ENCODE data around the gene CDK9. TPM values are rescaled to one million over a fixed set of nuclear protein-coding genes. Genes with fewer than 3 reads are reported as not detected.

CDK9 gene
- total and polyA plus RNA-seq, 10 of the 15 experiments (the other 5 are each of a cell fraction or from before 2014, with no cell fraction given): 7.3 to 92.6 (median 51.6) TPM

DNA sequence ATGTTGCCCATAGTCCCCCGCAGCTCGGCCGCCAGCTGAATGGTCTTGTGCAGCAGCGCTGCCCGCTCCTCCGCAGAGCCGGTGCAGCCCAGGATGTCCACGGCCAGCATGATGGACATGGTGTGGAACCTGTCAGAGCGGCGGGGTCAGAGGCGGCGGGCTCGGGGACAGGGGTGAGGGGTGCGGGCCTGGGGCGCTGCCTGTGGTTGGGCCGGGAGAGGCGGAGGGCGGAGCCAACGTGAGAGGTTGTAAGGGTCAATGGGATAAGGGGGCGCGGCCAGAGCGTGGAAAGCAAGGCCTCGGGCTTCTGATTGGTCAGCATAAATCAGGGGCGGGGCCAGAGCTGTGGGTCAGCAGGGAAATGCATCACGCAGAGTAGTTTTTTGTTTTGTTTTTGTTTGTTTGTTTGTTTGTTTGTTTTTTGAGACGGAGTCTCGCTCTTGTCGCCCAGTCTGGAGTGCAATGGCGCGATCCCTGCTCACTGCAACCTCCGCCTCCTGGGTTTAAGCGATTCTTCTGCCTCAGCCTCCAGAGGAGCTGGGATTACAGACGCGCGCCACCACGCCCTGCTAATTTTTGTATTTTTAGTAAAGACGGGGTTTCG, 43.9 kb upstream of the CDK9 start:
- Histone ChIP-seq H3K36me3 (ENCODE audit: control insufficient read depth in 2 of 2, insufficient read depth in 2 of 2, low read length in 1 of 2) (peaks cover 11 to 19% of the 10 kb centered on the region in 2 experiments), H3K4me3 (no peak overlapping the region), H3K27me3 (replicated peaks in 1 of 2; ENCODE audit: control insufficient read depth in 2 of 2, insufficient read depth in 2 of 2, low read length in 1 of 2) (no peaks in the 10 kb centered on the region), H2AFZ (ENCODE audit: control insufficient read depth, low read depth, low read length) (no peak overlapping the region), H3K4me2 (ENCODE audit: control insufficient read depth, insufficient read depth) (no peak overlapping the region), H3K9ac (ENCODE audit: control insufficient read depth, insufficient read depth, low read length) (no peak overlapping the region), H3K27ac (ENCODE audit: control insufficient read depth, insufficient read depth) (no peak overlapping the region), H3K9me3 (replicated peaks; ENCODE audit: control insufficient read depth, insufficient read depth, low read length) (no peaks in the 10 kb centered on the region), H3K79me2 (ENCODE audit: control insufficient read depth, insufficient read depth, low read length) (no peaks in the 10 kb centered on the region), H3K4me1 (ENCODE audit: control insufficient read depth, insufficient read depth, low read length) (no peaks in the 10 kb centered on the region), H4K20me1 (ENCODE audit: control insufficient read depth, insufficient read depth) (no peaks in the 10 kb centered on the region)
- FAIRE-seq (no peak), DNase-seq (ENCODE audit: low read depth, low spot score) (no peak), ATAC-seq (no peak)
- intact Hi-C loops (cut with micrococcal nuclease; ENCODE audit: unreplicated experiment): no loop called here
- POLR2A ChIA-PET: no interaction called here
- BruUV-seq (replicated peaks): no TSS peak
- CTCF ChIA-PET: interaction anchor here (0.8 kb wide), 1 partner anchor 41 kb away, joined by 3 read pairs; no protein-coding TSS in a partner anchor
- RAD21 ChIA-PET (ENCODE audit: unreplicated experiment): no interaction called here
- 97% methylated on average over 36 of the region's 38 CpGs for WGBS (ENCODE audit: insufficient coverage, insufficient replicate concordance, low lambda C conversion rate, missing lambda C conversion rate)
- SMC1A ChIA-PET (ENCODE audit: uncharacterized antibody, unreplicated experiment): no interaction called here
- in situ Hi-C loops (cut with MboI): no loop called here
- TF ChIP-seq NFIC (IDR thresholded peaks at IDR 0.05; ENCODE audit: low read depth, low read length) (no peak), ZNF24 (IDR thresholded peaks at IDR 0.05) (no peak), POLR2A (IDR thresholded peaks at IDR 0.05; ENCODE audit: low read depth, low read length) (peak; percentile 37; the same call in 1 of the 2 replicates), NFYB (IDR thresholded peaks at IDR 0.05; ENCODE audit: insufficient read depth, low read depth, low read length) (peak; percentile 44; the same call in 1 of the 2 replicates)
- TF ChIP-seq, protein P1, sequence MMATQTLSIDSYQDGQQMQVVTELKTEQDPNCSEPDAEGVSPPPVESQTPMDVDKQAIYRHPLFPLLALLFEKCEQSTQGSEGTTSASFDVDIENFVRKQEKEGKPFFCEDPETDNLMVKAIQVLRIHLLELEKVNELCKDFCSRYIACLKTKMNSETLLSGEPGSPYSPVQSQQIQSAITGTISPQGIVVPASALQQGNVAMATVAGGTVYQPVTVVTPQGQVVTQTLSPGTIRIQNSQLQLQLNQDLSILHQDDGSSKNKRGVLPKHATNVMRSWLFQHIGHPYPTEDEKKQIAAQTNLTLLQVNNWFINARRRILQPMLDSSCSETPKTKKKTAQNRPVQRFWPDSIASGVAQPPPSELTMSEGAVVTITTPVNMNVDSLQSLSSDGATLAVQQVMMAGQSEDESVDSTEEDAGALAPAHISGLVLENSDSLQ (IDR thresholded peaks at IDR 0.05): no peak

DNA sequence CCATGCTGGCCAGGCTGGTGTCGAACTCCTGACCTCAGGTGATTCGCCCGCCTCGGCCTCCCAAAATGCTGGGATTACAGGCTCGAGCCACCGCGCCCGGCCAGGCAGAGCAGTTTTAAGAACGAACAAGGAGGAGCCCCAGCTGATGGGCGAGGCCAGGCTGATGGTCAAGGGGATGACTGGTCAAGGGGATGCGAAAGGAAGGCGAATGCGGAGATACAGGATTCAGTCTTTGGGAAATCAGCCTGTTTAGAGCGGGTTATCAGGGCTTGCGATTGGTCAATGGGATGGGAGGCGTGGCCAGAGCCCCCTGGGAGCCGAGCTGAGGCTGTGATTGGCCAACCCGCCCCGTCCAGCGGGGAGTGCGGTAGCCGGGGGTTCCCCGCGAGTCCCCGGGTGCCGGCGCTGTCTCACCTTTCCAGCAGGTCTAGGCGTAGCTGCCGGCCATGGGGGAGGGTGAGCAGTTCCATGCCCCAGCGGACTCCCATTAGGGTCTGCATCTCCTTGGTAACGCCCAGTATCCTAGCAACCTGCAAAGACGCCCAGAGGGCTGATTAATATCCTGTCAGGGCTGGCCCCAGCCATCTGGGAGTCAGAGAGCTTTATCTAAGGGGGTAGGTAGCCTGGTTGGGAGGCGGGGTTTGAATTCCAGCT, 43.3 kb upstream of the CDK9 start:
- Histone ChIP-seq H3K9ac (ENCODE audit: control insufficient read depth, insufficient read depth, low read length) (no peak overlapping the region), H3K4me2 (ENCODE audit: control insufficient read depth, insufficient read depth) (no peak overlapping the region), H3K79me2 (ENCODE audit: control insufficient read depth, insufficient read depth, low read length) (no peaks in the 10 kb centered on the region), H3K4me3 (no peak overlapping the region), H3K36me3 (ENCODE audit: control insufficient read depth in 2 of 2, insufficient read depth in 2 of 2, low read length in 1 of 2) (peaks cover 13 to 19% of the 10 kb centered on the region in 2 experiments), H3K9me3 (replicated peaks; ENCODE audit: control insufficient read depth, insufficient read depth, low read length) (no peaks in the 10 kb centered on the region), H3K27ac (ENCODE audit: control insufficient read depth, insufficient read depth) (no peak overlapping the region), H3K27me3 (replicated peaks in 1 of 2; ENCODE audit: control insufficient read depth in 2 of 2, insufficient read depth in 2 of 2, low read length in 1 of 2) (no peaks in the 10 kb centered on the region), H2AFZ (ENCODE audit: control insufficient read depth, low read depth, low read length) (no peak overlapping the region), H3K4me1 (ENCODE audit: control insufficient read depth, insufficient read depth, low read length) (no peaks in the 10 kb centered on the region), H4K20me1 (ENCODE audit: control insufficient read depth, insufficient read depth) (no peaks in the 10 kb centered on the region)
- BruUV-seq (replicated peaks): no TSS peak
- DNase-seq (ENCODE audit: low read depth, low spot score): no peak
- in situ Hi-C loops (cut with MboI) (no loop called here), intact Hi-C loops (cut with micrococcal nuclease; ENCODE audit: unreplicated experiment) (no loop called here)
- ATAC-seq: no peak
- whole genome bisulfite sequencing (ENCODE audit: insufficient coverage, insufficient replicate concordance, low lambda C conversion rate, missing lambda C conversion rate): 94% methylated on average over 33 of the region's 33 CpGs
- RAD21 ChIA-PET (ENCODE audit: unreplicated experiment): no interaction called here
- SMC1A ChIA-PET (ENCODE audit: uncharacterized antibody, unreplicated experiment): no interaction called here
- no peak for FAIRE-seq
- POLR2A ChIA-PET: interaction anchor here (0.7 kb wide), 1 partner anchor 9 kb away, joined by 3 read pairs; no protein-coding TSS in a partner anchor
- CTCF ChIA-PET: interaction anchor here (0.8 to 1.6 kb wide), 2 partner anchors 40 to 127 kb away, joined by 3 read pairs; no protein-coding TSS in a partner anchor
- TF ChIP-seq RAD21 (IDR thresholded peaks at IDR 0.05; ENCODE audit: insufficient read depth, low read depth, low read length): no peak
- TF ChIP-seq SMARCA5 (IDR thresholded peaks at IDR 0.05): no peak
- no peak for TF ChIP-seq CBFB (IDR thresholded peaks at IDR 0.05; ENCODE audit: low read depth)
- no peak for TF ChIP-seq ZZZ3 (IDR thresholded peaks at IDR 0.05; ENCODE audit: control insufficient read depth, insufficient read length, low read depth)
- TF ChIP-seq MYB (IDR thresholded peaks at IDR 0.05; ENCODE audit: borderline replicate concordance, low read depth, low read length): no peak
- no peak for TF ChIP-seq MYC (IDR thresholded peaks at IDR 0.05; ENCODE audit: insufficient read depth, insufficient read length, insufficient replicate concordance, low read length, severe bottlenecking)
- no peak for TF ChIP-seq ATF7 (IDR thresholded peaks at IDR 0.05; ENCODE audit: low read depth)
- no peak for TF ChIP-seq NFIC (IDR thresholded peaks at IDR 0.05; ENCODE audit: low read depth, low read length)
- no peak for TF ChIP-seq LARP7 (IDR thresholded peaks at IDR 0.05)
- TF ChIP-seq, protein P2, sequence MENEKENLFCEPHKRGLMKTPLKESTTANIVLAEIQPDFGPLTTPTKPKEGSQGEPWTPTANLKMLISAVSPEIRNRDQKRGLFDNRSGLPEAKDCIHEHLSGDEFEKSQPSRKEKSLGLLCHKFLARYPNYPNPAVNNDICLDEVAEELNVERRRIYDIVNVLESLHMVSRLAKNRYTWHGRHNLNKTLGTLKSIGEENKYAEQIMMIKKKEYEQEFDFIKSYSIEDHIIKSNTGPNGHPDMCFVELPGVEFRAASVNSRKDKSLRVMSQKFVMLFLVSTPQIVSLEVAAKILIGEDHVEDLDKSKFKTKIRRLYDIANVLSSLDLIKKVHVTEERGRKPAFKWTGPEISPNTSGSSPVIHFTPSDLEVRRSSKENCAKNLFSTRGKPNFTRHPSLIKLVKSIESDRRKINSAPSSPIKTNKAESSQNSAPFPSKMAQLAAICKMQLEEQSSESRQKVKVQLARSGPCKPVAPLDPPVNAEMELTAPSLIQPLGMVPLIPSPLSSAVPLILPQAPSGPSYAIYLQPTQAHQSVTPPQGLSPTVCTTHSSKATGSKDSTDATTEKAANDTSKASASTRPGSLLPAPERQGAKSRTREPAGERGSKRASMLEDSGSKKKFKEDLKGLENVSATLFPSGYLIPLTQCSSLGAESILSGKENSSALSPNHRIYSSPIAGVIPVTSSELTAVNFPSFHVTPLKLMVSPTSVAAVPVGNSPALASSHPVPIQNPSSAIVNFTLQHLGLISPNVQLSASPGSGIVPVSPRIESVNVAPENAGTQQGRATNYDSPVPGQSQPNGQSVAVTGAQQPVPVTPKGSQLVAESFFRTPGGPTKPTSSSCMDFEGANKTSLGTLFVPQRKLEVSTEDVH (IDR thresholded peaks at IDR 0.05; ENCODE audit: low read depth, partially characterized antibody): no peak
